HG02642 (cell line): Measurements from ENCODE around the gene SUPT20HL1.

Source experiments
- ATAC-seq: cut with Tn5 transposase; IDR thresholded peaks from one replicate; pipeline ENCODE4 v1.9.1; 2021; ENCODE audit warnings: mild to moderate bottlenecking; ENCODE audit not compliant: unreplicated experiment, poor library complexity

Gene SUPT20HL1

DNA sequence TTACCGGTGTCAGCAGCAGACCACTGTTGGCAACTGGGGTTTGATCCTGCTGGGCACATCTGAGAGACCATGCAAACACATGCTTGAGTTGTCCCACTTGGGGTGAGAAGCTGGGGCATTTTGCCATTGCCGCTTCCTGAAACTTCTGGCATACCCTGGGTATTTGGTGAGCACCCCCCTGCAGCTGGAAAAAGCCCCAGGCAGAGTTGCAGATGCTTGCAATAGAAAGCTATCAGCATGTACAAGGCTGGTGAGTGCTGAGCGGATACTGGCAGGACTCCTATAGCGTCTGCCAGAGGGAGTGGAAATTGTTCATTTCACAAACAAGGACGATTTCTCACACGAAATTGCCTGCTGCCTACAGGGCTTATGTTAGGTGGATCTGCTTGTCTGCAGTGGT, 32.3 kb downstream of the SUPT20HL1 start:
- ATAC-seq: no peak

DNA sequence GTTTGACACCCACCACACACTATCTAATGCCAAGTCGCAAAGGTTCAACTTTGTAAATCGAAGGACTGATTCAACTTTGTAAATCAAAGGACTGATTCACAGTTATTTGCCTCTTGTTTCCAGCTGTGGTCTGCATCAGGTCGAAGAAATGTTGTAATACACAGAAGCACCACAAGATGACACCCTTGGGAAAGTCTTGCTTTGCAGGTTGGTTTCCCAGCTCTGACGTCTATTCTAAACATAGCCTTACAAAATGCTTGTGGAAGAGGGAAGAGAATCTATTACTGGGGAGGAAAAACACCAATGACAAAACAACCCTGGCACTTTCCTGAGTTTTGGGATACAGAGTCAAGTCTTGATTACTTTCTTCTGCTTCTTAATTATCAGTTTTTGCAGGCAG, 35.3 kb downstream of the SUPT20HL1 start:
- ATAC-seq: no peak

DNA sequence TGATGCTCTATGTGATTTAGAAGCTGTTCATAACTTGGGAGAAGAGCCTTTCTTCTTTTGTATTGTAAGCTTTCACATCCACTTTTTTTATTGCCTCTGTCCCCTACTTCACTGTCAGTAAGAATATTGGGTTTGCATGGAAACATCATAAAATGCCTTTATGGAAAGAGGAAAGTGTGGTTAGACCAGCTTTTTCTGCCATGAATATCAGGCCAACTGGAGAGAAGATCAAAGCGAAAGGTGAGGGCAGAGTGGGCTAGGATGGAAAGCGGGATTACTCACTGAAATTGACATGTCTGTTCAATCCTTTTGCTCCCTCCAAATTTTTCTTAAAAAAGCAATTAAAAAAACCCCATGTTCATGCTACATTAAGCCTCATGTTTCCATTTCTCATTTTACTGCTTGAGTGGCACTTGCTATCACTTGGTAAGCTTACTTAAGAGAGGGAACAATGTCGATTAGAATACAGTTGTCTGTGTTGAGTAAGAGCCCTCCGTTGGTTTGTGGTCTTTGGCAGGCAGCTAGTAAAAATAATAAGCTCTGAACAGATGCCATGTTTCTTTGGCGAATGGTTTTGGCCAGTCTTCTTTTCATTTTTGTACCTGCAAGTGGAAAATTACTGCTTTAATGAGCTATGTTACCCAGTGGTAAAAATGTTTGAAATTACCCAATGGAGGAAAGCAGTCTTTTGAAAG, 35.9 kb downstream of the SUPT20HL1 start:
- no peak for ATAC-seq

DNA sequence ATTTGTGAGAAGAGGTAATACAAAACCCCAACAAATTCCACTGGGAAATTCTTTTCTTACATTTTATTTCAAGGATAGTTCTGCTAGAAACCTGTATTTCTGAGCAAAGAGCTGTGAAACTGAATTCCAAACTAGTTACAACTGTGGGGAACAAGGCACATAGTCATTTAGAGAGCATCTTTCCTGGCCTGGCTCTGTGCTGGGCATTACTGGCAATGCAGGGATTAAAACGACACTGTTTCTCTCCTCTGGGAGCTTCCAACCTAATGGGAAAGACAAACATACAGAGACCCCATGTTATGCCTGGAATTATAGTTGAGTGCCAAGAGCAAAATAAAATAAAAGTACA, 36.5 kb downstream of the SUPT20HL1 start:
- ATAC-seq: no peak

DNA sequence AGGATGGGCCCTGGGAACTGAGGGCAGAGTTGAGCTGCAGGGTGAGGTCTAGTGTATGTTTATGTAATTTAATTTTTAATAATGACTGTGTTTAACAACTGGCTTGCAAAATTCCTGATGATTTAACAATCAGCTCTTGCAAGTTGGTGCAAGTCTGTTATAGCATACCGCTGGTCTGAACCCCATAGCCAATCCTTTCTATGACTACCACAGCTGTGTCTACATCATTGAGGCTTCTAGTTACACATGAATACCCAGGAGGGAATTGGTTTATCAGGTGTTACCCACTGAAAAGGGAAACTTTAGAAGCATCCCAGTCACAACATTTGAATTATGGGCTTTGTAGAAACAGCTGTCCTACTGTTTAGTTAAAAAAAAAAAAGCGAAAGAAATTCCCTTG, 38.3 kb downstream of the SUPT20HL1 start:
- ATAC-seq: no peak

DNA sequence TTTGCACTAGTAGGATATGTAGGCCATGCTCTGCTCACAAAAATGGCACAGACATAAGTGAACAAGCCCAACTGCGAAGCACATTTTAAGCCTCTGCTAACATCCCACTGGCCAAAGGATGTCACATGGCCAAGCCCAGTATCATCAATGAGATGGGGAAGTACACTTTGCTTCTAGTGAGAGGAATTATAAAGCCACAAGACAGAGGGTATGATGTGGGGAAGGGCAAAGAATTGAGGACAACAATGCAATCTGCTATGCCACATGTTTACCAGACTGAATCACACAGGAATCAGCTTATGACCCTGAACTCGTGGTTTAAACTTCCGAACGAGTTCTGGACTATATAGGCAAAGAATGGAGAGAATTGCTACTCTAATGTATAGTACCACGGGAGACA, 39.1 kb downstream of the SUPT20HL1 start:
- ATAC-seq: no peak

DNA sequence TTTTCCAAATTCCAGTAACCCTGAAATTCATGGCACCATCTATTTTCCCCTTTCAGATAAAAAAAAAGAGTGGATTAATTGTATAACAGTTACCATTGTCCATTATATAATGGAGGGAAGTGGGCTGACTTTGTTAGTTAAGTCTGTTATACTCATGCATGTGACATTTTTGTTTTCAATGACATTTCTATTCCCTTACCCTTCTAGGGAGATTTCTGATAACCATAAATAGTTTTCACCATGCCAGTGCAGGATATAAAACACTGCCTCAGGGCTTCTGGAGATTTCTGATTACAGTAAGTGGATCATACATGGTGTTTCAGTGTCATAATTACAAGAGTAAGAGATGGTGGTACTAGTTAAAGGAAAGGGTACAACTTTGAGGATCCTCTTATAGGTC, 45.5 kb downstream of the SUPT20HL1 start:
- ATAC-seq: no peak
